ENCODE data around the gene KCNA2.
A peak's percentile ranks its signal among the peaks of the same experiment; 100 is the strongest.

Gene KCNA2

DNA sequence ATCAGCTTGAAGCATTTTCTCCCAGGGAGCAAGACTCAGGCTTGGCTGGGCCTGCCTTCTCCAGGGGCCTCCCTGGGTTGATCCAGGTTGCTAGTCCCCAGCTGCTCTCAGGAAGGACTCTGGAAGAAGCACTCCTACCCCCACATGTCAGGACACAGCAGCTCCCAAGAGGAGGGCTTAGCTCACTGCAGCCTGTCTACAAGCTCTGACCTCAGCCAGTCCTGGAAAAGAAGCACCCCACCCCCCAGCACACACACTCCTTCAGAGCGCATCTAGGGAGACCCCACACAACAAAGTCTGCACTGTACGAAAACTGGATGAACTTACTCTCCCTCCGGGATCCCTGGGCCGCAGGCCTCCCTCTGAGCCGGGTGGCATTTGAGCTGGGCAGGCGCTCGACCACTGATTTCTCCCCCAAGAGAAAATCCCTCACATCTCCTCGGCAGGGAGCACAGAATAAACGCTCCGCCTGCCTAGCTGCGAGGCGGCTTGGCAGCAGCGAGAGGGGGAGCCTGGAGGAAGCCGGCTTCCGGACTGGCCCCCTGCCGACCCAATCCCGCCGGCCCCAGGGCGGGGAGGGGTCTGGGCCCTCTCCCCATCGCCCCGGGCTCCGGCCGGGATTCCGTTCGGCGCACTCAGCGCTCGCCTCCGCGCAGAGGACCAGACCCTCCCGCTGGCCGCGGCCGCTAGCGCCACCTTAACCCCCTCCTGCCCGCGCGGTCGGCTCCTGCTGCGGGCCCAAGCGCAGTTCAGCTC lies at the start of gene KCNA2:
Gene KCNA2, minus strand, starts transcription at position 458 of the 756 bp plus-strand sequence. CDS start 1,576 bp downstream, outside the sequence.
- no peak for DNase-seq

DNA sequence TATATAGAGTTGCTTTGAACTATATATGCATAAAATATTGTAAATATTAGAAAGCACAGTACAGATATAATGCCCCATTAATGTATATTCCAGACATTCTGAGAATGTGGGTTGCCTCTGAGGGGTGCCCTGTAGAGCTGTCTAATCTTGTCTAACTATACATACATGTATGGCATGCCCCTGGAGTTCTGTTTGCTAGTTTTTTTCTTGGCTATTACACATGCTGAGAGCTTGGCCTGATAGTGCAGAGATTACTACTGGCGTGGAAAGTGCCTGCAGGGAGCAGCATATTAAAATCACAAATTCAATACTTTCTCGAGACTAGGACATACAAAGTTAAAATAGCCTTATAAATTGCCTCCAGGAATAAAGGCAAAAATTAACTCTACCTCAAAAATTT lies 44.5 kb upstream of the KCNA2 start:
- DNase-seq = no peak

DNA sequence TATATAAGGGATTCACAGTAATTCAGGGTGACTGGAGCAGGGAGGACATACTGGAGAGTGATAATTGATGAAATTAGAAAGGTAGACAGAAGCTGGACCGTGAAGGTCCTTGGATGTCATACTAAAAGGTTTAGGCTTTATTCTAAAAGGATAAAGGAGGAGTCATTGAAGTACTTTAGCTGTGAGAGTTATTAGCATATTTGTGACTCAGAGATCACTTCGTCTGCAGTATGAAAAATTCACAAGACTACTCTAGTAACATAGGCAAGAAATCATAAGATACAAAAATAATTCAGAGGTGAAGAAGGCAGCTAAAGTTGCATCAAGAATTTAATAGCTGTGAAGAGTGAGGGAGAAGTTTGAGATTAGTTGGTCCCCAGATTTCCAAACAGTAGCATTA lies 42.3 kb upstream of the KCNA2 start:
- no peak for DNase-seq

DNA sequence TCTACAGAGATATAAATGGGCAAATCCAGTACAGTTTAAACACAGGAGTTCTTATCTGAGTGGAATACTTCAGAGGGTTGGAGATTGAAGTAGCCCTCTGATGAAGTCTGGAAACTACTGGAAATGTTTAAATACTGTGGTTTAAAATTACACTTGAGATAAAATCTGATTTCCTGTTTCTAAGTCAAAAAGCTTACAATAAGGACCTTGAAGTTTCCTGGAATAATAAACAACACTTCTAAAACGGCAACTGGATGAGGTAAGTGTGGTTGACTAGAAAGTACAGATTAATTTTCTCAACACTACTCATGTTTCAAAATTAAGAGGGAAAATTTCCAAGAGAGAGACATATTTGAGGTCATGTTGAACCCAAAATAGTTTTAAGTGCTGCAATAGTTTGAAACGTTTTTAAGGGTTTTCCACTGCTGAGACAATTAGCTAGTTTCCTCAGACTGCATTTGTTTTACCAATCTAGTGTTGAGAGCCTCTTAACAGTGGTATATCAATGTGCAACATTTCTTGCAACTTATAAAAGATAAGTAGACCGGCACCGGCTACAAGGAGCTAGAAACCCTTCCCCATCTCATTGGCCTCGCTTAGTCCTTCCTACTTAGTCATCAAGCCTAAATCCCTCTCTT lies 41.2 kb upstream of the KCNA2 start:
- peak; percentile 88 for DNase-seq

DNA sequence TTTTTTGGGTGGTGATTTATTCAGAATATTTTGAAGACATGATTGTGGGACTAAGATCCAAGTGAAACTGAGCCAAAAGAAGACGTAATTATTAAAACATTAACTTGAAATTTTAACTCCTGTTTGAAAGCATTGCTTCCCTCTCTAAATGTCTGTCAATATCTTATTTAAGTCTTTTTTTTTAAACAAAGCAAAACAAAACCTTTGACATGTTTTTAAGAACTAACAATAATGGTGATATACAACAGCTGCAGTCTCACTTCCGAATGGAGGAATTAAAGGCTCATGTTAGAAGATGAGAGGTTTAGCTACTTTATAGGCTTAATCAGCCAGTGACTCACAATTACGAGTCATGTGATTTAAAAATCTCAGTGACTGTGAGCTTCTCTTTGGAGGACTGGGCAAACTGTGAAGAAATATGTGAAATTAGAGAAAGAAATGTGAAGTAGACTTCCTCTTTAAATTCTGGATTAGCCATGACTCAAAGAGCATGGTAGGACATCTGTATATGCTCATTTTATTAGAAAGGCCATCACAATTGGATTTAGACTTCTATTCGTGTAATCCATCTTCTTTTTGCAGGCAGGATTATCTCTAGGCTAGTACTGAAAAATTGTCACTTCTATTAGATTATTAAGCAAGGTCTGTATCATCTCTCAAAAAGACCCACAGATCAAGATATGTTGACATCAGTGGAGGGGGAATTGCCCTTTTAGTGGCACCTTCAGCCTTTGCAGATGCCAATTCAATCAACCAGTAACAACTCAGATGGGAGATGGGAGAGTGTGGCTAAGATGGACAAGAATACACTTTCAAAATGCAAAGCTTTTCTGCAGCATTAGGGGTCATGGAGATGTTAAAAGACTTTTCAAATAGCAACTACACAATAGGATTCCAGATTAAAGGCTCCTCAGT lies 39.9 kb upstream of the KCNA2 start:
- peak; percentile 97 for DNase-seq

DNA sequence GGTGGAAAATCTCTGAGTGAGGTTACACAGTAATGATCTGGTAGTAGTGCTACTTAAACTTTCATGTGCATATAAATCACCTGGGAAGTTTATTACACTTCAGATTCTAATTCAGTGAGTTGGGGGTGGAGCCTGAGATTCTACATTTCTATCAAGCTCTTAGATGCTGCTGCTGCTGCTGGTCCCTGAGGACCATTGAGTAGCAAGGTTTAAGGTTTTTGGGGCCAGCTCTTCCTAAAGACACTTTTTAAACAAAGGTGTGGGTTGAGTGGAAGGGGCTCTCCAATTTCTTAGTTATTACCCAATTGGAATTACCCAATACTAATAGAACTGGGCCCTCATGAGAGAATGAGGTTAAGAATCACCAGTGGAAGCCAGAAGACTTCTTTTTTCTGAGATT lies 39.1 kb upstream of the KCNA2 start:
- DNase-seq = no peak

DNA sequence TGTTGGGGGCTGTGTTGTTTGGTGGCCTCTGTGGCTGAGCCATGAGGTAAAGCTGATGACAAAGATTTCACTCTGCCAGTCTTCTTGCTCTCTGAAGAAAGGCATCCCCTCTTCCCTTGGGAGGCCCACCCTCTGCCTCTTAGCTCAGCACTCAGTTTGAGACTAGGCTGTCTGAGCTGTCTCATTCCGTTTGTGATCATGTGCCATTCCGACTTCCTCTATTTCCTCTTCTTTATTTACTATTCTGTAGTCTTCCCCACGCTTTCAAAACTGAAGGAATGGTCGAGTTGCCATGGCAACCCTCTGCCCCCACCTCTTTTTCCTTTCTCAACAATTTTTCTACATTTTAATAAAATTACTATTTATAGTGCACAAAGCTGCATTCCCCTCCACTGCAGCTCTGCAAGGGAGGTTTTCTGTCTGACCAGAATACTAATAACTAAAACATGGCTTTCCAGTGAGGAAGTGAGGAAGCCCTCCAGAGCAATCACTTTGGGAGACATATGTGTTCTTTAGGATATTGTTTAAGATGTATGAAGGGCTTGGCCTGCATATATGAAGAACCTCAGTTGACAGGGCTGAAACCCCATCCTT lies 37.8 kb upstream of the KCNA2 start:
- peak; percentile 81 for DNase-seq

DNA sequence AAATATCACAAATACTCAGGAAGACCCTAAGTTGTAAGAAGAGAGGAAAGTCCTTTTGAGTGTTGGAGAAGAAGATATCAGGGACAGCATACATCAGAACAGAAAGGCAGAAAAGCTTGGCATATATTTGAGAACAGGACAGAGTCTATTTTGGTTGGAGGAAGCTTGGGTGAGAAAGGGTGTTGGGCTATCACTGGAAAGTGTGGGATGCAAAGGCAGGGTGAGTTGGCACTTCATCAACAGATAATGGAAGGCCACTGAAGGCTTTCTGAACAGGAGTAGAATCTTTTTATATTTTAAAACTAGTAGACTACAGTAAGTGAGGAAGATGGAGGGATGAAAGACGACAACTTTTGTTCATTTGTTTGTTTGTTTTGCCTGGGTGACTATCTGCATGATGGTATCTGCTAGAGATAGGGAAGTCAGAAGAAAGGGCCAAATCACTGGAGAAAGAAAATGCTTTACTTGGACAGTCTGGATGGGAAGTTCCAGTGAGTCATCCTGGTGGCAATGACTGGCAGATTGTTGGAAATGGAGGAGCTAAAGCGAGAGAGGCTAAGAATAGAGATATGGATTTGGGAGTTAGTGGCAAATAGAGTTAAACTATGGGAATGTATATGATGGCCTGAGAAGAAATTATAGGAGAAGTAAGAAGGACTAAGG lies 33.7 kb upstream of the KCNA2 start:
- DNase-seq = no peak

DNA sequence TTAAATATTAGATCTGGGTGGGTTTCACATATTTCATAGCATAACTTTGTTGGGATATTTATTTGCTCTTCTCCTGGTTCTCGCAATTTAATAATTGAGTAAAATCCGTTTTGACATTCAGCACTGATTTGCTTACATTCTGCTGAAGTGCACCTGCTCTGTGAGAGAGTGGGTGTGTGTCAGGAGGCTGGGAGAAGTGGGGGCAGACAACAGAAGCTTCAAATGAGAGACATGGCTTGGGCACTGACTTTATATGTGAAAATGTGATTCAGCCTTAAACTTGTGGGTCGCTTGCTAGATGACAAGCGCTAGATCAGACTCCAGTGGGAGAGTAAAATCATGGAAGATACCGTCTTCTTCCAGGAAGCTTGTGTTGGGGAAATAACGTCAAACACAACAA lies 32.4 kb upstream of the KCNA2 start:
- DNase-seq = no peak

DNA sequence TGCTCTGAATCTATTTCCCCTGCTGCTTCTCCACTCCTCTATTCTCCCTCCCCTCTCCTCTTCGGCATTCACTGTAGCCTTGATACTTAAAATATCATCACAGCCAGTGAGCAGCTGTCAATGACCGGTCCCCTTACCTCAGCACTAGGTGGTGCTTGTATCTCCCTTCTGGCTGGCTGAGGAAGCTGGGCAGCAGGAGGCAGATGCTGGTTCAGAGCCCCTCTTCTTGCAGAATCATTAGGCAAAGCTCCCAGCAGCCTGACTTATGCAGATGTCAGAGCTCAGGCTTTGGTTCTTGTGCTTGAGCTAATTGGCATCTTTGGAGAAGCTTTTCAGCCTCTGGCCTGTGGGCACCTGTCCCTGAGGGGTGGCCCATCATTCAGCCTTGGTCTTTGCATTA lies 31.9 kb upstream of the KCNA2 start:
- no peak for DNase-seq

DNA sequence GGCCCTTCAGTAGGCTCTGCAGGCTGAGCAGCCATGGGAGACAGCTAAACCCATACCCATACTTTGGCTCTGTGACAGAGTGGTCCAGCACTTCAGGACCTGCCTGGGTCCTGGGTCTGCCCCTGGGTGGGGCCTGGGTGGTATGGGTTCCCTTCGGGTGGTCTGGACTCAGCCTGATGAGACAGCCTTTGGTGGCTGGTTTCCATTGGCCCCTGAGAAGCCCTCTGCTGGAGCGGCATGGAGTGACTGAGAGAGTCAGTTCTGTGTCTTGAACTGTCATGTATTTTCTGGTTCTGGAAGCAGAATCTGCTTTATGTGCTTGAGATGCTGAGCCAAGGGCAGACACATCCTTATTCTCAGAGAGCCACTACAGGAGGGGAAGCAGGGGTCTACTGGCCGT lies 31.3 kb upstream of the KCNA2 start:
- DNase-seq = no peak

DNA sequence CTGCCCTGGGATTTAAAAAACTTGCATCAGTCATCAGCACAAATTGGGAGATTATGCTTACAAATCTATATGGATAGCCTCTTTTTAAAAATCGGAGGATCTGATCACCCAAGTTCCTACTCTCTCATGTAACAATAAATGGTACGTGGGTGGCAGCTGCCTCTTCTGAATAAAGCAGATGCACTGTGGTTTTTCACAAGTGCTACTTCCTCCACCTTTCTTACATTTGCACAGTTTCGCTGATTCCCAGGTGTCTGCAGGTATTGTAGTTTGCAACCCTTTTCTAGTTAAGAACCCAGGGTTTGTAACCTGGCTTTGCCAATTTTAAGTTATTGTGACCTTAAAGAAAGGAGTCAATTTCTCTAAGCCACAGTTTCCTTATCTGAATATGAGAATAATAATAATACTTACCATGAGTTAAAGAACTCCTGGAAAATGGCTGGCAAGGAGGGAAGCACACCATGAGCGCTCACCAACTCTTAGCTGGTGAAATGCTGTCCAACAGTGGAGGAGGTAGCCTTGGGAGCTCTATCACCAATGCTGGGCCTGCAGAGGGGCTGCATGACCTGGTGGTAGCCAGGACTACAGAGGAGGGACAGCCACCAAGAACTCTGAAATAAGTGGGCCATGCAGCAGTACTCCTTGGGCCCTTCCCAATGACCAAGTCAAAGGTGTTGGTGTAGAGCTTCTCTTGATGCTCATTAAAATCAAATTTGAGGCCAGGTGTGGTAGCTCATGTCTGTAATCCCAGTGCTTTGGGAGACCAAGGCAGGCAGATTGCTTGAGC lies 30.2 kb upstream of the KCNA2 start:
- no peak for DNase-seq

DNA sequence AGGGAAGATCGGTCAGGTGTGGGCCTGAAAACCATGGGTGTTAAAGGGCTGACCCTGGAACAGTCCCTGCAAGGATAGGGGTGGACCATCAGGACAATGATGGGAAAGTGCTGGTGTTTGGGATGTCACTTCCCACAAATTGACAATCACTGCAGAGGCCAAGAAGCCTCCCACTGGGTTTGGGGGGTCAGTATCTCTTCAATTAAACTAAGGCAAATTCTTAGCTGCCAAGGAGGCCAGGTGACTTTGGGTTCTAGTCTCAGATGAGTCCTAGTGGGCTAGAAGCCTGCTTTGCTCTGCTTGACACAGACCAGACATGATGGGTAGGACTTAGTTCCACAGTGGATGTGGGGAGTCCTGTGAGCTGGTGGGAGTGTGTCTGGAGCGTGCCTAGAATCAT lies 29.3 kb upstream of the KCNA2 start:
- DNase-seq = no peak

DNA sequence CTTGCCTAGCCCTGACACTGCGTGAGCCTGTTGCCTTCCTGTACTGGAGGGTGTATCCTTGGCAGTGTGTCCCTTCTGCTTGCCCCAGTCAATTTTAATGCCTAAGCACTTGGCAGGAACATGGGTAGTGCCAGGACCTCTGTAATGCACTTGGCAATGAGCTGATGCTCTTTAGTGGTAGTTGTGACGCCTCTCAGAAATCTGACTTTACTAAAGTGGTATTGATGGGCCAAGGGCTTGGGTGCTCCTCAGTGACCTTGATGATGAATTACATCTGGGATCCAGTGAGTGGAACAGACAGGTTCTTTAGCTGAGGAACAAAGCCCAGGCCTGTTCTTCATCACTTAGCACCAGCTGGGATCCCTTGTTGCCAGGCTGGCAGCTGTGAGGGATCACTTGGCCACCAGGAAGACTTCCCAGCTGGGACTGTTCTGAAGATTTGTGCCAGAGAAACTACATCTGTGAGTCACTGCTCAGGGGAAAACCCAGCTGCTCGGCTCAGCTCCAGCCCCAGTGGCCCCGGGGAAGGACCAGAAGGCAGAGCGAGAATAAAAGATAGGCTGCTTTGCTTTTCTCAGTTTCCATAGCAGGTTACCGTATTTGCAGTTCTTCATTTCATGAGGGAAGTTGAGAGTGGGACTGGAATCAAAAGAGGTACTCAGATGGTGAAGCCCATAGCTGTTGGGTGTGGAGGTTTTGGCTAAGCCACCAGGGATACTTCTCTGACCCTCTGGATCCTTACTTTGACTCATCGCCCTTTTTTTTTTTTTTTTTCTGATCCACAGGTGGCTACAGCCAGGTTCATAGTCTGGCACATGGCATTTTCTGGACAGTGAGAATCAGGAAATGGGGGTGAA lies 28.5 kb upstream of the KCNA2 start:
- DNase-seq = peak; percentile 52

DNA sequence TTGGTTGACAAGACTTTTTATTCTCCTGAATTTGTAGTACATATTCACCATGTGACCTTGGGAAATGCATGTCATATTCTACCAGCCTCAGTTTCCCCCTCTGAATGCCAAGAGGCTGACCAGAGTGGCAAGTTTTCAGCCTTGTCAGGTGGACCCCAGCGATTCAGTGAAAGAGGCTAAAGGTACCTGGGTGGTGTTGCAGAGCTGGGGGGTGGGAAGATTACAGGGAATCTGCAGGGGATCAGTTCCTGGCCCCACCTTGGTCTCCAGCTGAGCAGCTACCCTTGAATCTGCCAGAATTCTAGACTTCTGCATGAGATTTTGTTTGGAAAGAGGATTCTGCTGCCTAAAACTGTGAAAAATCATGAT lies 27.9 kb upstream of the KCNA2 start:
- no peak for DNase-seq

DNA sequence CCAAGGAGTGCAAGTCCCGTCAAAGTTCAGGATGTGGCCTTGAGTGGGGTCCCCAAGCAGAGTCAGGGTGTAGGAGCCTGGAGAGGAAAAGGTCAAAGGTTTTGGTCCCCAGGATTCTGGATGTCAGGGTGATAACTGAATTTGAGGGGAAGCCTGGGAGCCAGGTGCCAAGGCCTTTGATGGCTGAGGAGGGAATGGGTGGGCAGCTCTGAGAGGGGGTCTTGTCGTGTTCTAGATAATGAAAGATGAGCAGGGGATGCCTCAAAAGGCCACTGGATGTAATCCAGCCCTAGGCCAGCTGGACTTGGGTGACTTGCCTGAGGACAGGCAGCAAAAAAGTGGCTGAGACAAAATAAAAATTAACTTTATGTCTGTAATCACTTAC lies 27.5 kb upstream of the KCNA2 start:
- no peak for DNase-seq

DNA sequence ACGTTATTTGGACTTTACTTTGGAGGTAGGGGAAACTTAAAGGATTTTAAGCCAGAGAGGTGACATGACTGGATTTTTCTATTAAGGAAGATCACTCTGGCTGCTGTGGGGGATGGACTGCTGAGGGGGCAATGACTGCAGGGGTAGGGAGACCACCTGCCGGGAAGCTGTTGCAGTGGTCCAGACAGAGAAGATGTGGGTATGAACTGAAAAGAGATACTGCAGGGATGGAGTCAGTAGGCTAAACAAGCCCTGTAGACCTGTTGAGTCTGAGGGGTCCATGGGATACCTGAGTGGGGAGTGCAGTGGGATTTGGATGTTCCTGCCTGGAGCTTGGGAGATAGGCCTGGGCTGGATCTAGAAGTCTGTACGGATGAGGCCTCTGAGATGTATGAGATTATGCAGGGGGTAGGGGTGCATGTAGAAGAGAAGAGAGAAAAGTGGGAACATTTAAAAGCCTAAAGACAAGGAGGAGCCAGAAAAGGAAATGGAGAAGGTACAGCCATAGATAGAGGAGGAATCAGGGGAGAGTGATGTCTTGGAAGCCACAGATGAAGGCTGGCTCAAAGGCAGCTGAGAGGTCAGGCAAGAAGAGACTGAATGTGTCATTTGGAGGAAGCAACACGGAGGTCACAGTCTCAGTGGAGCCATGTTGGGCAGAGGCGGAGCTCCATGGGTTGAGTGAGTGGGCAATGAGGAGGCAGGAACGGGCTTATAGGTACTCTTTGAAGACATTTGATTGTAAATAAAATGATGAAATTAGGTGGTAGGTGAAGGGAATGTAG lies 25.9 kb upstream of the KCNA2 start:
- no peak for DNase-seq

DNA sequence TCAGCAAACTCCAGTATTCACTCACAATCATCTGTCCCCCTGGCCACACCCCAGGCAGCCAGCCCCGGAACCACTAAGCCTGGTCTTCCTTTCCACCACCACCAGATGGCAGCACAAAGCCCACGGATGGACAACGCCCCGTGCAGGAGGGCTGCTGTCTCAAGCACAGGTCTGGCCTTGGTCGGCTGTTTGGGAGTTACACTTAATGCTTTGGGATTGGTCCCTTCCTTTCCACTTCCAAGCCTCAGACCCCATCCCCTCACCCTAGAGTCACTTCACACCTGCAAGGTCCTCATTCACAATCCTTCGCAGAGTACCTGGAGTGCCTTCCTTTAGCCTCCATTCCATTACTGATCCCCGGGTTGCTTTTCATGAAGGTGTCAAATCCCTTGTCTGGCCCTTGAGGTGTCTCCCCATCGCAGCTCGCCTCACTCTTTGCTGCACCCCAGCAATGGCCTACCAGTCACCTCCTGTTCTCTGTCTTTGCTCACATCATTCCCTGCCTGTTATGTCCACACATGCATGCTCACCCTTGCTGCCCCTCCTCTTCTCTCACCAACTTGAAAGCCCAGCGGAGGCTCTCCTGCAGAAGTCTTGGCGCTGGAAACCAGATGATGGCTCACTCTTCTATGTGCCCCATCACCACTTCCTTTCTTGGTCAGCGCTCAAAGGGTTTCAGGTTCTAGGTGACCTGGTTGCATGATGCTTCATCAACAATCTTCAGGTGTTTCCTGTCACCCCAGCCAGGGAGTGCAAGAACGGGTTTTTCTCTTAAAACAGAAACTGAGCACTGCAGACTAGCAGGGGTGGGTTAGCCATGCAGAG lies 24.9 kb upstream of the KCNA2 start:
- peak; percentile 53 for DNase-seq

Data from MV-4-11 (cell line).